Subcutaneous adipose tissue (tissue), 4 donors: ENCODE data around the gene NPR3. TPM values are rescaled to one million over a fixed set of nuclear protein-coding genes. Genes with fewer than 3 reads are reported as not detected.

ENCODE experiments used
- total RNA-seq, 4 donors: library from RNA; depleted of rRNA; stranded (reverse); fragments of >200 nt; gene quantifications; one replicate each; pipeline ENCODE4 v1.1.0, GENCODE V29; 2016
- TF ChIP-seq, protein P1 (sequence below): fragments of 450-650 bp; IDR thresholded peaks from one replicate; pipeline ENCODE4 v1.5.1; 2016; ENCODE audit warnings: low read depth, mild to moderate bottlenecking, control low read depth, antibody characterized with exemption, moderate library complexity

NPR3 gene
- total RNA-seq, 4 donors from 2014 or later, result 5.6 to 45.4 (median 23.0) TPM

DNA sequence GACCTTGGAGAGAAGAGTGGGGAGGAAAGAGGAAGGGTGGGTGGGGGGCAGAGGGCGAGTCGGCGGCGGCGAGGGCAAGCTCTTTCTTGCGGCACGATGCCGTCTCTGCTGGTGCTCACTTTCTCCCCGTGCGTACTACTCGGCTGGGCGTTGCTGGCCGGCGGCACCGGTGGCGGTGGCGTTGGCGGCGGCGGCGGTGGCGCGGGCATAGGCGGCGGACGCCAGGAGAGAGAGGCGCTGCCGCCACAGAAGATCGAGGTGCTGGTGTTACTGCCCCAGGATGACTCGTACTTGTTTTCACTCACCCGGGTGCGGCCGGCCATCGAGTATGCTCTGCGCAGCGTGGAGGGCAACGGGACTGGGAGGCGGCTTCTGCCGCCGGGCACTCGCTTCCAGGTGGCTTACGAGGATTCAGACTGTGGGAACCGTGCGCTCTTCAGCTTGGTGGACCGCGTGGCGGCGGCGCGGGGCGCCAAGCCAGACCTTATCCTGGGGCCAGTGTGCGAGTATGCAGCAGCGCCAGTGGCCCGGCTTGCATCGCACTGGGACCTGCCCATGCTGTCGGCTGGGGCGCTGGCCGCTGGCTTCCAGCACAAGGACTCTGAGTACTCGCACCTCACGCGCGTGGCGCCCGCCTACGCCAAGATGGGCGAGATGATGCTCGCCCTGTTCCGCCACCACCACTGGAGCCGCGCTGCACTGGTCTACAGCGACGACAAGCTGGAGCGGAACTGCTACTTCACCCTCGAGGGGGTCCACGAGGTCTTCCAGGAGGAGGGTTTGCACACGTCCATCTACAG lies 760 bp downstream of the NPR3 start:
- TF ChIP-seq, protein P1, sequence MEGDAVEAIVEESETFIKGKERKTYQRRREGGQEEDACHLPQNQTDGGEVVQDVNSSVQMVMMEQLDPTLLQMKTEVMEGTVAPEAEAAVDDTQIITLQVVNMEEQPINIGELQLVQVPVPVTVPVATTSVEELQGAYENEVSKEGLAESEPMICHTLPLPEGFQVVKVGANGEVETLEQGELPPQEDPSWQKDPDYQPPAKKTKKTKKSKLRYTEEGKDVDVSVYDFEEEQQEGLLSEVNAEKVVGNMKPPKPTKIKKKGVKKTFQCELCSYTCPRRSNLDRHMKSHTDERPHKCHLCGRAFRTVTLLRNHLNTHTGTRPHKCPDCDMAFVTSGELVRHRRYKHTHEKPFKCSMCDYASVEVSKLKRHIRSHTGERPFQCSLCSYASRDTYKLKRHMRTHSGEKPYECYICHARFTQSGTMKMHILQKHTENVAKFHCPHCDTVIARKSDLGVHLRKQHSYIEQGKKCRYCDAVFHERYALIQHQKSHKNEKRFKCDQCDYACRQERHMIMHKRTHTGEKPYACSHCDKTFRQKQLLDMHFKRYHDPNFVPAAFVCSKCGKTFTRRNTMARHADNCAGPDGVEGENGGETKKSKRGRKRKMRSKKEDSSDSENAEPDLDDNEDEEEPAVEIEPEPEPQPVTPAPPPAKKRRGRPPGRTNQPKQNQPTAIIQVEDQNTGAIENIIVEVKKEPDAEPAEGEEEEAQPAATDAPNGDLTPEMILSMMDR, result no peak

DNA sequence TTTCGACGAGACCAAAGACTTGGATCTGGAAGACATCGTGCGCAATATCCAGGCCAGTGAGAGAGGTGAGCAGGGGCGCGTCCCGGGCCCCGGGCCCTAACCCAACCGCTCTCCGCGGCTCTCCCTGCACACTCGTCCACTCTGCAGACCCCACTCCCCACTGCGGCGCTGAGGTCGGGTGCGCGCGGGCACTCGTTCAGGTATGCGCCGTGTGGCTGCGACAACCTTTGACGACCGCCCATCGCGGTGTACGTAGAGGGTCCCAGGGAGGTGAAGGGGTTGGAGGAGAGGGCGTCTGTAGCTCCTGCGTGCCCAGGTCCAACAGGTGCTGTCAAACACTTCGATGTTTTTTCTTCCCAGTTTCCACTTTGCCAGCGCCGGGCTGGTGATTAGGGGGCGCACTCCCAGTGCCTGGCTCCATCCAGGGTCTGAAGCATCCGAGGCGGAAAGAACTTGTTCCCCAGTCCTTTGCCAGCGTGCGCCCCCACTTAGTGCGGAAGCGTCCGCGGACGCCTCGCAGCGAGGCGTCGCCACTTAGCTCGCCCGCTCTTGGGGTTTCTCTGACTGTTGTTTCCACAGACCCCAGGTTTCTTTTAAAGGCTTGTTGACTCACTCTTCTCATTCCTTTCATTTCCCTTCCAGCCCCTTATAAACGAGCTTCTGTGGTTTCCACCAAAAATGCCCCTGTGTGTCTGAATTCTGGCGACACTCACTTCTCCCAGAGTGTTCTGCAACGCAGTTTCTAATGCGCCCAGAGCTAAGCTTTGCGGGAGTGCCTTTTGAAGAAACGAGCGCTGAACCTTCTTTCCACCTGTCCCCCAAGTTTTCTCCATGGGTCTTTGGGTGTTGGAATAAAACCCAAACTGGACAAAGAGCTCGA lies 1.6 kb downstream of the NPR3 start:
- TF ChIP-seq, protein P1, result no peak

DNA sequence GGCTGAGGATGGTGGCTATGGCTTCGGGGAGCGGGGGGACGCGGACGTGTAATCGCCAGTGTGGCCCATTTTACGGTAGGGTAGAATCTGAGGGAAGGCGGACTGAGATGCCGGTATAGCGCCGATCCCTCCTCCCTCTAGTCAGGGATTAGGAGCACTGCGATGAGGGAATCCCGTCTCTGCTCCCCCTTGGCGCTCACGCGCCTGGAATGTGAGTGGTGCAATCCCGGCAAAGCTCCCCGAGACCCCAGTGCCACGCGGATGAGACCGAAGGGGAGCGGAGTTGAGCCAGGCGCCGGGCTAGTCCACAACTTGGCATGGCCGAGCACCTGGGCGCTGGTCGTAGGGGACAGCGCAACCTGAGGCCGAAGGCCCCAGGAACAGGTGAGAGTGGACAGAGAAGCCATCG lies 2.2 kb downstream of the NPR3 start:
- TF ChIP-seq, protein P1, result no peak

DNA sequence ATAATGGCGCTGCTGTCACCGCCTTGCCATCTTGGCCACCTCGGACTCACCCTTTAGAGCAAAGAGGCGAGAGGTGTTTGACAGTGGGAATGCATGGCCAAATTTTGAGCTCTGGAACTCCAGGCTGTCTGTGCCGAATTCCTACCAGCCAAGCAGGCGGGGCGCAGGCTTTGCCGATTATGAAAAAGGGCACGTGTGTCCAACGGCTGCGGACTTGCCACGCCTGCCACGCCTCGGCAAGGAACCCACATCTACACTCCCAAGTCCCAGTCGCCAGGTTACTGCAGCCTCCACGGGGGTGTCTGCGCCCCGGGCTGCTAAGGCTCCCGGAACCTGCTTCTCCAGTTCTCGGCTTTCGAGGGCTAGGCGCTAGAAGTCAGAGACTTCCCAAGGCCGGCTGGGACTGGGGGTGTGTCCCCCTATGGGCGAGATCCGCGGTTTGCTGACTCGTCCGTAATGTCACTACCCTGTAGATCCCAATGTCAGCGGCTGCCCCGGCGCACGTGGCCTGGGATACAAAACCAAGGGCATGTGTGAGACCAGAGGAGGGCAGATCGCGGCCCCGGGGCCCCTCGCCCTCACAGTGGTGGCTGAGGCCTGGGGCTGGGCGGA lies 2.8 kb downstream of the NPR3 start:
- TF ChIP-seq, protein P1, result no peak

DNA sequence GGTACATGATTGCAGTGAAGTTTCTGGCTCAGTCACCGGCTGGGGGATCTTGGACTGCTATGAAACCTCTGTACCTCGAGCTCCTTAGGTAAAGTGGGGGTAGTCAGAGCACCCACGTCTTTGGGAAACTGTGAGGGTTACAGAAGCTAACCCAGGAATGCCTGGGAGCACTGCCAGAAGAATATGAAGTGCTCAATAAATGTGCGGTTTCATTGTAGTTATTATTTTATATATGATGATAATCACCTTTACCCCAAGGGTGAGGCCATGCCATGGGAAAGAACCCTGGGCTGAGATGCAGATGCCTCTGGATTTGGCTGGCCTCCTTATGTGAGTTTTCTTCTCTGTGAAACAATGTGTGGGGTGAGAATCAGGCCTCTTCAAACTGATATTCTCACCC lies 3.7 kb downstream of the NPR3 start:
- TF ChIP-seq, protein P1, result no peak

DNA sequence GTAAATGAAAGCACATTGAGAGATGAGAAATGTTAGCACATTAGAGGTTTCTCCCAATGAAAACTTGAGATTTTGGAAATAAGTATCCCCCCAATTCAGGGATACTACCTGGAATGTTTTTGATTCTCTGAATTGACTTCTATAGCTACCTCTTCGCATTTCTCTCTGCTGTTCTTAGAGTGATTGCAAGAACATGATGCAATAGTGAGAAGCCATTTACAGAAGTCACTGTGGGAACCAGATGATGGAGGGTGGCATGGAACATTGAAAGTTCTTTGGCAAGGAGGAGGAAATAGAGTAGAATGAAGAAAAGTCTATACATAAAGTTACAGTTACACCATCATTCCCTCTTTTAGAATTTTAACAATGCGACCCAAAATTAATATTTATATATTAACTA lies 9.2 kb downstream of the NPR3 start:
- TF ChIP-seq, protein P1, result no peak

DNA sequence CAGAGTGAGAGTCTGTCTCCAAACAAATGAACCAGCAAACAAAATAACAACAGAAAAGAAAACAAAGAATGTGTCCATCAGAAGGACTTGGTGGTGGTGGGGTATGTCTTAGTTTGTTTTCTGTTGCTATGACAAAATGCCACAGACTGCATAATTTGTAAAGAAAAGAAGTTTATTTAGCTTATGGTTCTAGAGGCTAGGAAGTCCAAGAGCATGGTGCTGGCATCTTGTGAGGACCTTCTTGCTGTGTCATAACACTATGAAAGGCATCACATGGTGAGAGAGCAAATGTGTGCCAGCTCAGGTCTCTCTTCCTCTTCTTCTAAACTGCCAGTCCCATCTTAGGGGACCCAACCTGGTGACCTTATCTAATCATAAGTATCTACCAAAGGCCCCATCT lies 10.5 kb downstream of the NPR3 start:
- TF ChIP-seq, protein P1, result no peak
